PC-9 (cell line): ENCODE results near the gene E2F7. TPM values are rescaled to one million over a fixed set of nuclear protein-coding genes. Genes with fewer than 3 reads are reported as not detected.
A peak's percentile ranks its signal among the peaks of the same experiment; 100 is the strongest.

ENCODE experiments used
- Bru-seq: library from RNA; stranded (reverse); fragments of 400-500 nt; gene quantifications from one replicate; lab custom pipeline; 2021; lab: Mats Ljungman, UMichigan
- BruChase-seq, 2 experiments: library from RNA; stranded (reverse); fragments of 400-500 nt; gene quantifications; one replicate each; lab custom pipeline; 2021; lab: Mats Ljungman, UMichigan
- BruUV-seq: library from RNA; stranded (reverse); fragments of 400-500 nt; replicated peaks from 2 replicates; lab custom pipeline; 2021; lab: Mats Ljungman, UMichigan
- CTCF ChIA-PET: fragments of 300-600 bp; sonication (Branson Sonifier 250); formaldehyde crosslinking; loops from one replicate; lab custom pipeline; 2022; ENCODE audit warnings: antibody characterized with exemption; lab: Charles Lee
- POLR2A ChIA-PET: fragments of 300-600 bp; sonication (Branson Sonifier 250); formaldehyde crosslinking; loops from one replicate; lab custom pipeline; 2022; ENCODE audit warnings: antibody characterized with exemption; ENCODE audit not compliant: unreplicated experiment; lab: Charles Lee
- DNase-seq, 2 experiments: peaks; one replicate each; pipeline versions ENCODE4 v3.0.0 to v3.0.0-alpha.2; 2015 to 2022; ENCODE audit warnings: mixed read lengths in 1 of 2
- H2AFZ ChIP-seq: fragments of 200-600 bp; sonication (generic); 2 replicates; pipeline ENCODE4 v1.8.1; 2017; ENCODE audit warnings: antibody characterized with exemption
- H3F3A ChIP-seq: fragments of 200-600 bp; sonication (generic); 2 replicates; pipeline ENCODE4 v1.8.1; 2017; ENCODE audit warnings: antibody characterized with exemption, mild to moderate bottlenecking, low read depth; ENCODE audit not compliant: insufficient read depth
- H3K27ac ChIP-seq: fragments of 200-600 bp; sonication (generic); 2 replicates; pipeline ENCODE4 v1.6.1; 2016; ENCODE audit warnings: mixed run types
- H3K27me3 ChIP-seq: fragments of 200-600 bp; sonication (generic); 2 replicates; pipeline ENCODE4 v1.6.1; 2016; ENCODE audit warnings: low read depth, mixed run types; ENCODE audit not compliant: insufficient read depth
- H3K36me3 ChIP-seq: fragments of 200-600 bp; sonication (generic); 2 replicates; pipeline ENCODE4 v1.6.1; 2016; ENCODE audit warnings: low read depth, mixed run types
- H3K4me1 ChIP-seq: fragments of 200-600 bp; sonication (generic); replicated peaks from 2 replicates; pipeline ENCODE4 v1.6.1; 2016; ENCODE audit warnings: mixed run types; ENCODE audit not compliant: insufficient read depth
- H3K4me2 ChIP-seq: fragments of 200-600 bp; sonication (generic); 2 replicates; pipeline ENCODE4 v1.6.1; 2017; ENCODE audit warnings: mixed run types
- H3K4me3 ChIP-seq: fragments of 200-600 bp; sonication (generic); 2 replicates; pipeline ENCODE4 v1.6.1; 2016; ENCODE audit warnings: mixed run types
- H3K79me2 ChIP-seq: fragments of 200-600 bp; sonication (generic); 2 replicates; pipeline ENCODE4 v1.6.1; 2017; ENCODE audit warnings: low read depth, mixed run types
- H3K9me2 ChIP-seq: fragments of 200-600 bp; sonication (generic); 2 replicates; pipeline ENCODE4 v1.8.1; 2017; ENCODE audit warnings: mild to moderate bottlenecking; ENCODE audit not compliant: insufficient read depth
- H3K9me3 ChIP-seq: fragments of 200-600 bp; sonication (generic); 2 replicates; pipeline ENCODE4 v1.8.1; 2016; ENCODE audit warnings: low read depth; ENCODE audit not compliant: insufficient read depth
- H4K20me1 ChIP-seq: fragments of 200-600 bp; sonication (generic); 2 replicates; pipeline ENCODE4 v1.8.1; 2017; ENCODE audit not compliant: insufficient read depth
- EZH2 ChIP-seq: fragments of 200-600 bp; sonication (generic); IDR thresholded peaks from 2 replicates; pipeline ENCODE4 v1.8.0; 2017; ENCODE audit warnings: antibody characterized with exemption, low read depth
- intact Hi-C: fragments of 100-400 bp; cut with micrococcal nuclease; formaldehyde crosslinking; loops from one replicate; pipeline ENCODE4 v1.10.0; 2022; ENCODE audit not compliant: unreplicated experiment
- long read RNA-seq: library from polyadenylated mRNA; stranded (forward); transcript quantifications from one replicate; pipeline ENCODE4 v2.0.0, GENCODE V29; 2022
- total RNA-seq: library from RNA; stranded (reverse); gene quantifications from 2 replicates; pipeline ENCODE4 v1.2.3, GENCODE V29; 2021
- TF ChIP-seq, protein P1 (sequence below): fragments of 200-600 bp; sonication (generic); conservative IDR thresholded peaks from 2 replicates; pipeline ENCODE4 v1.6.1; 2017; ENCODE audit warnings: mixed run types, antibody characterized with exemption, mild to moderate bottlenecking, moderate library complexity

E2F7 gene, protein sequence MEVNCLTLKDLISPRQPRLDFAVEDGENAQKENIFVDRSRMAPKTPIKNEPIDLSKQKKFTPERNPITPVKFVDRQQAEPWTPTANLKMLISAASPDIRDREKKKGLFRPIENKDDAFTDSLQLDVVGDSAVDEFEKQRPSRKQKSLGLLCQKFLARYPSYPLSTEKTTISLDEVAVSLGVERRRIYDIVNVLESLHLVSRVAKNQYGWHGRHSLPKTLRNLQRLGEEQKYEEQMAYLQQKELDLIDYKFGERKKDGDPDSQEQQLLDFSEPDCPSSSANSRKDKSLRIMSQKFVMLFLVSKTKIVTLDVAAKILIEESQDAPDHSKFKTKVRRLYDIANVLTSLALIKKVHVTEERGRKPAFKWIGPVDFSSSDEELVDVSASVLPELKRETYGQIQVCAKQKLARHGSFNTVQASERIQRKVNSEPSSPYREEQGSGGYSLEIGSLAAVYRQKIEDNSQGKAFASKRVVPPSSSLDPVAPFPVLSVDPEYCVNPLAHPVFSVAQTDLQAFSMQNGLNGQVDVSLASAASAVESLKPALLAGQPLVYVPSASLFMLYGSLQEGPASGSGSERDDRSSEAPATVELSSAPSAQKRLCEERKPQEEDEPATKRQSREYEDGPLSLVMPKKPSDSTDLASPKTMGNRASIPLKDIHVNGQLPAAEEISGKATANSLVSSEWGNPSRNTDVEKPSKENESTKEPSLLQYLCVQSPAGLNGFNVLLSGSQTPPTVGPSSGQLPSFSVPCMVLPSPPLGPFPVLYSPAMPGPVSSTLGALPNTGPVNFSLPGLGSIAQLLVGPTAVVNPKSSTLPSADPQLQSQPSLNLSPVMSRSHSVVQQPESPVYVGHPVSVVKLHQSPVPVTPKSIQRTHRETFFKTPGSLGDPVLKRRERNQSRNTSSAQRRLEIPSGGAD
- total RNA-seq = 9.8 and 14.6 TPM in 2 replicates
- Bru-seq, nascent RNA = percentile 90 among the genes with signal in this experiment
- percentile 67 among the genes with signal in this experiment for BruChase-seq, experiment 1, labeled RNA remaining after a 2-hour chase
- percentile 78 among the genes with signal in this experiment for BruChase-seq, experiment 2, labeled RNA remaining after a 6-hour chase
- long read RNA-seq, full-length matches to known transcripts = 4 of 8 reads
- long read RNA-seq, partial matches to known transcripts = 3 of 8 reads
- long read RNA-seq, other reads (novel, unspliced or antisense) = 1 of 8 reads

DNA sequence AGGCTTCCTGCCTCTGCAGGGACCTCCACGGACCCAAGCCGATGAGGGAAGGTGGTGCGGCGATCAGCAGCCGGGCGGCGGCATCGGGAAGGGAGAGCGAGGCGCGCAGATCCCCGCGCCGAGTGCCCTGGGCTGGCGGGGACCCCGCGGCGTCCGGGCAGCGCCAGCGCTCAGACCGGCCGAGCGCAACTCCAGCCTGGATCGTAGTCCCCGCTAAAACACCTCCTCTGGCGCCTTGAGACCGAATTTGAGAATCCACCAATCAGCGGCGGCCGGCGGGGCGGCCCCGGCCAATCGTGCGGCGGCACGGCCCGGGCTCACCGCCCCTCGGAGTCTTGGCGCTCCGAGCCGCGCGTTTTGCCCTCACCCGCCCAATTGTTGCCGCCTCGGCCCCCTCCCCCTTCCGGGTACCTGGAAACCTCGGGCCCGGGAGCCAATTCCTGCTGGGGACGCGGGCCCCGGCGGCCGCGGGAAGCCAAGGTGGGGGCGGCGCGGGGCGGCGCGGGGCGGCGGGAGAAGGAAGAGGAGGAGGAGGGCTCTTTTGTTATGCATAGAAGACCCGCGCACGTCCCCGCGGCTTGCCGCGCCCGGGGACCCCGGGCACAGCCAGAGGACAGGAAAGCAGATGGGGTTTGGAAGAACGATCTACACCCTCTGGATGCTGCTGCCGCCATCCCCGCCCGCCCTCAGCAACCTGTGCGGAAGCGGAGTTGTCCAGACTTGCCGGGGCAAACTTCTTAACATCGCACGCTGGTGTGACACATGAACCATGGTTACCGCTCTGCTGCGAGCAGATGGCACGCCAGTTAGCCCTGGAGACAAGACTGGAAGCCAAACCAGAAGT lies at the start of gene E2F7:
E2F7 (minus strand) TSS at position 209 of the 844 bp plus-strand sequence. CDS start 934 bp downstream, outside the sequence.
- Histone ChIP-seq H2AFZ (peak within 1 kb of the TSS; percentile 98), H3K27ac (peak within 1 kb of the TSS; percentile 27; the same call in 1 of the 2 replicates), H3F3A (no peaks in the 10 kb centered on the region), H3K4me2 (peak within 1 kb of the TSS; percentile 89), H3K9me3 (no peaks in the 10 kb centered on the region), H3K36me3 (no peaks in the 10 kb centered on the region), H3K27me3 (no peaks in the 10 kb centered on the region), H3K9me2 (no peaks in the 10 kb centered on the region), H4K20me1 (no peaks in the 10 kb centered on the region), H3K79me2 (no peaks in the 10 kb centered on the region), H3K4me1 (peaks cover 19% of the 10 kb centered on the region), H3K4me3 (peak within 1 kb of the TSS; percentile 93)
- POLR2A ChIA-PET = no interaction called here
- TF ChIP-seq, protein P1, sequence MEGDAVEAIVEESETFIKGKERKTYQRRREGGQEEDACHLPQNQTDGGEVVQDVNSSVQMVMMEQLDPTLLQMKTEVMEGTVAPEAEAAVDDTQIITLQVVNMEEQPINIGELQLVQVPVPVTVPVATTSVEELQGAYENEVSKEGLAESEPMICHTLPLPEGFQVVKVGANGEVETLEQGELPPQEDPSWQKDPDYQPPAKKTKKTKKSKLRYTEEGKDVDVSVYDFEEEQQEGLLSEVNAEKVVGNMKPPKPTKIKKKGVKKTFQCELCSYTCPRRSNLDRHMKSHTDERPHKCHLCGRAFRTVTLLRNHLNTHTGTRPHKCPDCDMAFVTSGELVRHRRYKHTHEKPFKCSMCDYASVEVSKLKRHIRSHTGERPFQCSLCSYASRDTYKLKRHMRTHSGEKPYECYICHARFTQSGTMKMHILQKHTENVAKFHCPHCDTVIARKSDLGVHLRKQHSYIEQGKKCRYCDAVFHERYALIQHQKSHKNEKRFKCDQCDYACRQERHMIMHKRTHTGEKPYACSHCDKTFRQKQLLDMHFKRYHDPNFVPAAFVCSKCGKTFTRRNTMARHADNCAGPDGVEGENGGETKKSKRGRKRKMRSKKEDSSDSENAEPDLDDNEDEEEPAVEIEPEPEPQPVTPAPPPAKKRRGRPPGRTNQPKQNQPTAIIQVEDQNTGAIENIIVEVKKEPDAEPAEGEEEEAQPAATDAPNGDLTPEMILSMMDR = no peak
- no peak for TF ChIP-seq EZH2
- intact Hi-C loops = loop anchor here (5.0 kb wide), 3 partner anchors 87 to 862 kb away; no protein-coding TSS in a partner anchor
- DNase-seq = peak; percentile 80 to 95
- CTCF ChIA-PET = no interaction called here
- TSS peak; percentile 93 for BruUV-seq

DNA sequence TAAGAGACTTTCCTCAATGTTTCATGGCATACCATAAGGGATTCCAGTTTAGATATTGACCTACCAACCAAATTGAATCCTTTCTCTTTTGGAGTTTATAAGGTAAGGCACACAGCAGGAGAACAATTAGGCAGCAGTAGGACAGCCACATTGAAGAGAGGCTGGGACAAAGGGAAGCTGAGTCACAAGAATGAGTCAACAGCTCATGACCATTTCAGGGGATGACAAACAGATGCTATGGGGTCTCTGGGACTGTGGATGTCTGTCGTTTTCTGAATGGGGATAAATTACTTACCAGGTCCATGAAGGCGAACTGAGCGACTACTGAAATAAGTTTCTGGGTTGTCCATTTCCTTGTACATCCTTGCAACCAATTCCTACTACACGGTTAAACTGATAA lies 48.6 kb upstream of the E2F7 start:
- Histone ChIP-seq H4K20me1 (no peaks in the 10 kb centered on the region), H3F3A (no peaks in the 10 kb centered on the region), H3K9me3 (no peaks in the 10 kb centered on the region; the same call in 1 of the 2 replicates), H3K4me1 (no peaks in the 10 kb centered on the region), H3K4me3 (no peak overlapping the region), H3K79me2 (no peaks in the 10 kb centered on the region), H3K36me3 (no peaks in the 10 kb centered on the region), H3K27ac (no peak overlapping the region), H3K9me2 (no peaks in the 10 kb centered on the region), H3K27me3 (no peaks in the 10 kb centered on the region), H3K4me2 (no peak overlapping the region), H2AFZ (no peak overlapping the region)
- intact Hi-C loops = no loop called here
- DNase-seq = no peak
- ChIA-PET CTCF (no interaction called here), POLR2A (no interaction called here)
- no TSS peak for BruUV-seq
- TF ChIP-seq EZH2 = no peak
- TF ChIP-seq, protein P1 = no peak
